GM18873 (cell line): Measurements from ENCODE around the gene PDXK.

ENCODE experiments used
- ATAC-seq: cut with Tn5 transposase; IDR thresholded peaks from one replicate; pipeline ENCODE4 v1.9.1; 2021; ENCODE audit warnings: mild to moderate bottlenecking, moderate library complexity, moderate number of reproducible peaks; ENCODE audit not compliant: unreplicated experiment, low FRiP score

The PDXK gene

GRCh38 chr21:43740497-43741156, 21.7 kb downstream of the PDXK start:
- ATAC-seq: no peak

GRCh38 chr21:43741423-43742096, 22.6 kb downstream of the PDXK start:
- no peak for ATAC-seq

- ATAC-seq: no peak
Observed at GRCh38 chr21:43743947-43744346, 25.0 kb downstream of the PDXK start.

DNA sequence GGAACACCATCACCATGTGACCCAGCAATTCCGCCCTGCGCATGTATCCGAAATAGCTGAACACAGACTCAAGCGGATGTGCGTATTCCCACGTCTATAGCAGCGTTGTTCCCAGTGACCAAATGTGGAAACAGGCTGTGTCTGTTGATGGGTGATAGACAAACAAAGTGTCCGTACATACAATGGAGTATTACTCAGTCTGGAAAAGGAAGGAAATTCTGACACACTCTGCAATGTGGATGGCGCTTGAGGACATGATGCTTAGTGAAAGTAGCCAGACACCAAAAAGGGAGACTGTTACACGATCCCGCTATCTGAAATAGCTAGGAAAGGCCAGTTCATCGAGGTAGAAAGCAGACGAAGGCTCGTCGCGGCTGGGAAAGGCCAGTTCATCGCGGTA, 25.8 kb downstream of the PDXK start:
- ATAC-seq: no peak

DNA sequence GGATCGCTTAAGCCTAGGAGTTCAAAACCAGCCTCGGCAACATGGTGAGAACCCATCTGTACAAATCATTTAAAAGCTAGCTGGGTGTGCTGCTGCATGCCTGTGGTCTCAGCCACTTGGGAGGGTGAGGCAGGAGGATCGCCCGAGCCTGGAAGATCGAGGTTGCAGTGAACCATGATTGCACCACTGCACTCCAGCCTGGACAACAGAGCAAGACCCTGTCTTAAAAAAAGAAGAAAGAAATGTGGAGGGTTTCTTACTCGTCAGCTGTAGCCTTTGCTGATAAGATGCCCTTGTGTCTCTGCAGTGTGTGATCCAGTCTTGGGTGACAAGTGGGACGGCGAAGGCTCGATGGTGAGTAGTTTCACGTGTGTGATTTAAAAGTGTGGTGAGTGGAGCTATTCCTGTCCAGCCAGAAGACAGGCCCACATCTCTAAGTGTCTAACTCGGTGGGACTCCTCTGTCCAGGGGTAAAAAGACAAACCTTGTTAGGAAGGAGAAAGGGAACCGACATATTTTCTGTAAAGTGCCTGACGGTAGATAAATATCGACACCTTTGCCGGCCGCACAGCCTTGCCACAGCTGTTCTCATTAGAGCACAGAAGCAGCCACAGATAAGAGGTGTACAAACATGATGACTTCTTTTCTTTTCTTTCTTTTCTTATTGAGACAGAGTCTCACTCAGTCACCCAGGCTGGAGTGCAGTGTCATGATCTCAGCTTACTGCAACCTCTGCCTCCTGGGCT, 27.0 kb downstream of the PDXK start:
- no peak for ATAC-seq

- no peak for ATAC-seq
Observed at GRCh38 chr21:43748622-43749021, 29.7 kb downstream of the PDXK start.

DNA sequence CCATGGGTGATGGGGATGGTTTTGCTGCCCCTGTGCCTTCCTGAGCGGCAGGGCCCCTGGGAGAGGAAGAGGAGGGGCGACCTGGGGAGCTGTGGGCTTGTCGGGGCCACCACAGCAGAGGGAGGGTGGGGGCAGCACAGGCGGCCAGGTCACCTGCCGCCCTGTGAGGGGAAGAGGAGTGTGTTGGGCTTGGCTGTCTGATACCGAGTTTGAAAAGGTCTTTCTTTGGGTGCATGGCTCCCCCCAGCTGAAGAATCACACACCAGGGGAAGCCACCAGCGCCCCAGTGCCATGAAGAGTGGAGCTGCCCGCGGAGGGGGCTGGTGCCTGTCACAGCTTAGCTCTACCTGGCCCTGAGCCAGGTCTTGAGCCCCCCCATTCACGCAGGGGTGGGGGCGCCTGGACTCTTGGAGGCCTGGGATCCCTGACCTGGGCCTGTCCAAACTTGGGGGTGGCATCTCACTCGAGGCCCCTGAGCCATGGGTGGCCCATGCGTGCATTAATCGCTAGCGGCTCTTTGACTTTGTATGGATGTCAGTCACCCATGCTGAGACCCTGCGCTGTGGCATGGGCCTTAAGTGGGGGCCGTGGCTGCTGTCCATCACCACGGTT, 30.8 kb downstream of the PDXK start:
- ATAC-seq: no peak

- ATAC-seq: no peak
Observed at GRCh38 chr21:43750339-43751033, 31.6 kb downstream of the PDXK start.

DNA sequence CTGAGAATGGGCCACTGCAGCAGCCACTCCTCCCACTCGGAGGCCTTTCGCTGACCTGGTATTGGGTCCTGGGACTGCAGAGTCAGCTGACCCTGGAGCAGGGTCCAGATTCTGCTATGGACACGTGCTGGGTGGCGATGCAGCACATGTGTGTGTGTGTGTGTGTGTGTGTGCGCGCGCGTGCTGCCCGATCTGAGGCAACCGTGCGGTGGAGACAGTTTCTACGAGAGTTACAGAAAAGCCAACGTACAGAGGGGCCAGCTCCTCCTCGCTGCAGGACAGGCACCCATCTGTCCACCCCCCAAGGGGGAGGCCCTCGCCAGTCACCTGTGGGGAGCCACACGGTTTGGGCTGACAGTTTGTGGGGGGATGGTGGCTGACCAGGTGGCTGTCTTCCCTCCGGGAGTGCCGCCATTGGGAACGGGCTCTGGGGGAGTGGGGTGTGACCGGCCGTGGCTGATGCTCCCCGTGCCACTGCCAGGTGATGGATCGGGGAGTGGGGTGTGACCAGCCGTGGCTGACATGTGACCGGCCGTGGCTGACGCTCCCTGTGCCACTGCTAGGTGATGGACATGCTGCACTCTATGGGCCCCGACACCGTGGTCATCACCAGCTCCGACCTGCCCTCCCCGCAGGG, 33.1 kb downstream of the PDXK start:
- ATAC-seq: no peak

DNA sequence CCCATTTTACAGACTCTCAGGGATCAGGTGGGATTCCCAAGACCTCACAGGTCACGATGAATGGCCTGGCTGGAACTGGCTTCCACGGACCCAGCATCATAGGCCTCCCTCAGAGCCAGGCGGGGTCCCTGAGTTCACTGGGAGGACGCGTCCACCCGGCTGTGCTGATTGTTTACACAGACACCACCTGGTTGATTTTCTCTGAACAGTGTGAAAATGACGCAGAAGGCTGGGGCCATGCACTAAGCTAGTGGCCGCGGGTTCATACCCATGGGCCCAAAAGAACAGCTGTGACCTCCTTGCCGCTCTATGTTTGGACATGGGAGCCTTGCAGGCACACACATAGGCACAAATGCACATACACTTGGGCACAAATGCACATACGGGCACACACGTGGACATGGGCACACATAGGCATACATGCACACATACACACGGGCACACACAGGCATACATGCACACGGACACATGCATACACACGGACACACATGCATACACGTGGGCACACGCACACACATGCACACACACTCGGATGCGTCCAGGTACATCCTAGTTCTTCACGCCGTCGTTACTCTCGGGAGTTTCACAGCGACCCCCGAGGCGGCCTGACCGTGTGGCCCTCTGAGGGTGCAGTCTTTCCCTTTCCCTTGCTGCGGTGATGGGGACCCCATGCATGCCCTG, 34.0 kb downstream of the PDXK start:
- no peak for ATAC-seq

GRCh38 chr21:43753439-43753799, 34.5 kb downstream of the PDXK start:
- ATAC-seq: no peak

GRCh38 chr21:43754948-43755781, 36.2 kb downstream of the PDXK start:
- no peak for ATAC-seq

- ATAC-seq: no peak
Observed at GRCh38 chr21:43755820-43756594, 37.1 kb downstream of the PDXK start.

DNA sequence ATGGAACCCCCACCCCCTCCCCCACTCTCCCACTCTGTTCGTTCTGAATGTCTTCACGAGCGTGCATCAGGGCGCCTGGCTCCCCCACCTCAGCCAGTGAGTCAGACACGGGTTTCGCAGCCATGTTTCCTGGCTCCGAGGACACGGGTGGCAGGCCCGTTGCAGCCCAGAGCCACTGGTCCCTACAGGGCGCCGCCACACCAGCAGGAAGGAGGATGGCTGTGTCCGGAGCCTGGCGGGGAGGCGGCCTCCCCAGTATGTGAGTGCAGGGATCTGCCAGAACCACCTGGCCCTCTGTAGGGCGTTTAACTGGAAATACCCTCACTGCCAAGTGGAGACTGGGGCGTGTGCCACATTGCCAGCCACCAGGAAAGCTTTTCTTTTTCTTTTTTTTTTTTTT, 38.7 kb downstream of the PDXK start:
- ATAC-seq: no peak

GRCh38 chr21:43758111-43758641, 39.2 kb downstream of the PDXK start:
- ATAC-seq: no peak

DNA sequence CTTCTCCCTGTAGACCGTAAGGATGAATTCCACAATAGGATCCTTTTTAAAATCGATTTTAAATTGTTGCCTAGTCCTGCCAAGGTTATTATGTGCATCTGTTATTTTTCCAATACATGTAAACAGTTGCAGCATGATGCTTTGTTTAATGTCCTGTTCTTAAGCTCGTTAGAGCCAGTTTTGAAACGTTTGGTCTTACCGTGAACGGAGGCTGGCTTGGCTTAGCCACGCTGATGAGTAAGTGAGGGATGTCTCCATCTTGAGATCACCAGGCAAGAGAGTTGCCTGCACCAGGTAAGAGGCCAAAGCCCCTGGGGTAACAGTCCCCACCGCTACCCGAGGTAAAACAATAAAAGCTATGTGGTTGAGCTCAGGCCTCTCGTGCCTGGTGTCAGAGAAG, 39.9 kb downstream of the PDXK start:
- ATAC-seq: no peak

DNA sequence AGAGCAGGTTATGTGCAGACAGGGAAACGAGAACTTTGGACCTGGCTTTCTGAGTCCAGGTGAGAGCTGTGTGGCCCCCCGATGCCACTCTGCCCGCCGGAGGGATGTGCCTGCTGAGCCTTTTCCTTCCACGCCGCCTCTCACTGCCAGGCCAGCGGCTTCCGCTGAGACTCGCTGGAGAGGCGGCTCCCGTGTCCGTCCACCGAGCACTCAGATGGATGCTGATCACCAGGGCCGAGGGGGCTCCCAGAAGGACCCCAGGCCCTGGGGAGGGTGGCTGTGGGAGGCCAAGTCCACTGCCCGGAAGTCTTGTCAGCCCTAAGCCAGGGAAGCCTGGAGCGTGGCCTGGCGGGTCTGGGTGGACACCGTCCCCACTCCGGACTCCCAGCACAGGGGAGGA, 40.7 kb downstream of the PDXK start:
- ATAC-seq: no peak
